Spleen (tissue), 7 donors: ENCODE measurements around the gene KIF3A.

Experiments used
- CTCF ChIP-seq, 11 experiments: fragments of 200-600 bp in 7 of 11; fragments of 450-650 bp in 4 of 11; sonication (generic) in 4 of 11; IDR thresholded peaks in 8 of 11; conservative IDR thresholded peaks in 3 of 11; 1 replicate in 7 of 11; 2 replicates in 4 of 11; pipeline versions ENCODE4 v1.4.0 to v1.8.0; 2016 to 2021; ENCODE audit warnings: antibody characterized with exemption in 11 of 11, inconsistent platforms in 4 of 11, mild to moderate bottlenecking in 1 of 11
- POLR2A ChIP-seq, 3 donors: fragments of 450-650 bp; IDR thresholded peaks; one replicate each; pipeline ENCODE4 v1.5.1; 2017; ENCODE audit warnings: antibody characterized with exemption in 3 of 3, mild to moderate bottlenecking in 1 of 3
- donor health status: DM: no; HTN: no; CAD: no; lungs with moderate emphysema.
- donor health status: DM: no; HTN: no; CAD: no.
- donor health status: DM: no; HTN: no; CAD: no.

GRCh38 chr5:132775476-132775961 lies 38.2 kb upstream of the KIF3A start:
- no peak for TF ChIP-seq CTCF (IDR thresholded peaks at IDR 0.05 in 8 of 11, conservative IDR thresholded peaks at IDR 0.05 in 3 of 11)
- no peak for TF ChIP-seq POLR2A (IDR thresholded peaks at IDR 0.05)
